Peyer's patch (tissue), 4 donors: ENCODE measurements around the gene GPR107.

Source experiments
- CTCF ChIP-seq, 6 experiments: fragments of 450-650 bp in 4 of 6; fragments of 200-600 bp in 2 of 6; sonication (generic) in 1 of 6; IDR thresholded peaks; one replicate each; pipeline ENCODE4 v1.5.1; 2017 to 2019; ENCODE audit warnings: antibody characterized with exemption in 6 of 6, mild to moderate bottlenecking in 3 of 6, moderate library complexity in 1 of 6
- POLR2A ChIP-seq, 2 donors: fragments of 450-650 bp; IDR thresholded peaks; one replicate each; pipeline ENCODE4 v1.5.1; 2017; ENCODE audit warnings: antibody characterized with exemption in 2 of 2, mild to moderate bottlenecking in 2 of 2, moderate library complexity in 2 of 2

- TF ChIP-seq CTCF (IDR thresholded peaks at IDR 0.05) (no peak), POLR2A (IDR thresholded peaks at IDR 0.05) (no peak)
These were observed 25.0 kb upstream of the GPR107 start for GRCh38 chr9:130028493-130029222.
